Osteocyte (in vitro differentiated cells): ENCODE data around the gene LPAR2. TPM values are rescaled to one million over a fixed set of nuclear protein-coding genes. Genes with fewer than 3 reads are reported as not detected.

ENCODE experiments used
- DNase-seq: peaks from one replicate; pipeline ENCODE4 v3.0.0; 2021; ENCODE audit warnings: mixed read lengths; ENCODE audit not compliant: unreplicated experiment; ENCODE audit errors: extremely low spot score
- H3K27ac Mint-ChIP-seq: one replicate; pipeline ENCODE4 v1.8.0; 2021; ENCODE audit warnings: mild to moderate bottlenecking, mixed read lengths; ENCODE audit not compliant: unreplicated experiment
- H3K27me3 Mint-ChIP-seq: one replicate; pipeline ENCODE4 v1.8.0; 2021; ENCODE audit warnings: mixed read lengths; ENCODE audit not compliant: unreplicated experiment
- H3K36me3 Mint-ChIP-seq: one replicate; pipeline ENCODE4 v1.8.0; 2021; ENCODE audit warnings: mixed read lengths; ENCODE audit not compliant: unreplicated experiment
- H3K4me1 Mint-ChIP-seq: one replicate; pipeline ENCODE4 v1.8.0; 2021; ENCODE audit warnings: mixed read lengths; ENCODE audit not compliant: unreplicated experiment
- H3K4me3 Mint-ChIP-seq: one replicate; pipeline ENCODE4 v1.8.0; 2021; ENCODE audit warnings: mild to moderate bottlenecking, moderate library complexity, mixed read lengths; ENCODE audit not compliant: unreplicated experiment
- H3K9me3 Mint-ChIP-seq: one replicate; pipeline ENCODE4 v1.8.0; 2021; ENCODE audit warnings: mixed read lengths; ENCODE audit not compliant: unreplicated experiment
- total RNA-seq: library from RNA; stranded (reverse); gene quantifications from 2 replicates; pipeline ENCODE4 v1.2.1, GENCODE V29; 2021
- TF ChIP-seq, protein P1 (sequence below): fragments of 200-600 bp; sonication (generic); IDR thresholded peaks from 2 replicates; pipeline ENCODE4 v1.5.0; 2021; ENCODE audit warnings: antibody characterized with exemption, mild to moderate bottlenecking, moderate library complexity

The LPAR2 gene
- total RNA-seq, 1 donor from 2014 or later, result 7.4 TPM

DNA sequence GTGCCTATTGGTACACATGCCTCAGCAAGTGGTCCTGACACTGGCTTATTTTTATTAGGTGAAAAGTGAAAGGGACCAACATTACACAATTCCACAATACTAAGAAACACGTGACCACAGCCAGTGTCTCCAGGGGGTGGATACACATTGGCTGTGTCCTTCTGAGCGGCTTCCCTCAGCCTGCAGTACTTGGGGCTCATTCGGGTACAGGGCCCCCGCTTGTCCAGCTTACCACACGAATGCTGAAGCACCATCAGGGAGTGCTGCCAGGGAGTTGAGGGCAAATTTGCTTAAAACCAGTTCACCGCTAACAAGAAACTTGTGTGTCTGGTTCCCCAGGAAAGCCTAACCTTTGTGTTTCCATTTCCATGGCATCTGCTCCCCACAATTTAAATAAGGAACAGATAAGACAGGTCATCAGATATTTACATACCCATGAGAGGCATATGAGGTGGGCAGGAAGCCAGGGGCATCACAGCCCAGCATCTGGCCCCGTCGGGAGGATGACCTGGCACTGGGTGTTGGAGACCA lies 32.8 kb downstream of the LPAR2 start:
- Mint-ChIP-seq H3K9me3 (no peaks in the 10 kb centered on the region), H3K27me3 (no peaks in the 10 kb centered on the region), H3K4me1 (peaks cover 15% of the 10 kb centered on the region), H3K4me3 (no peak overlapping the region), H3K36me3 (no peaks in the 10 kb centered on the region), H3K27ac (no peak overlapping the region)
- DNase-seq, result no peak
- TF ChIP-seq, protein P1, sequence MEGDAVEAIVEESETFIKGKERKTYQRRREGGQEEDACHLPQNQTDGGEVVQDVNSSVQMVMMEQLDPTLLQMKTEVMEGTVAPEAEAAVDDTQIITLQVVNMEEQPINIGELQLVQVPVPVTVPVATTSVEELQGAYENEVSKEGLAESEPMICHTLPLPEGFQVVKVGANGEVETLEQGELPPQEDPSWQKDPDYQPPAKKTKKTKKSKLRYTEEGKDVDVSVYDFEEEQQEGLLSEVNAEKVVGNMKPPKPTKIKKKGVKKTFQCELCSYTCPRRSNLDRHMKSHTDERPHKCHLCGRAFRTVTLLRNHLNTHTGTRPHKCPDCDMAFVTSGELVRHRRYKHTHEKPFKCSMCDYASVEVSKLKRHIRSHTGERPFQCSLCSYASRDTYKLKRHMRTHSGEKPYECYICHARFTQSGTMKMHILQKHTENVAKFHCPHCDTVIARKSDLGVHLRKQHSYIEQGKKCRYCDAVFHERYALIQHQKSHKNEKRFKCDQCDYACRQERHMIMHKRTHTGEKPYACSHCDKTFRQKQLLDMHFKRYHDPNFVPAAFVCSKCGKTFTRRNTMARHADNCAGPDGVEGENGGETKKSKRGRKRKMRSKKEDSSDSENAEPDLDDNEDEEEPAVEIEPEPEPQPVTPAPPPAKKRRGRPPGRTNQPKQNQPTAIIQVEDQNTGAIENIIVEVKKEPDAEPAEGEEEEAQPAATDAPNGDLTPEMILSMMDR, result no peak

DNA sequence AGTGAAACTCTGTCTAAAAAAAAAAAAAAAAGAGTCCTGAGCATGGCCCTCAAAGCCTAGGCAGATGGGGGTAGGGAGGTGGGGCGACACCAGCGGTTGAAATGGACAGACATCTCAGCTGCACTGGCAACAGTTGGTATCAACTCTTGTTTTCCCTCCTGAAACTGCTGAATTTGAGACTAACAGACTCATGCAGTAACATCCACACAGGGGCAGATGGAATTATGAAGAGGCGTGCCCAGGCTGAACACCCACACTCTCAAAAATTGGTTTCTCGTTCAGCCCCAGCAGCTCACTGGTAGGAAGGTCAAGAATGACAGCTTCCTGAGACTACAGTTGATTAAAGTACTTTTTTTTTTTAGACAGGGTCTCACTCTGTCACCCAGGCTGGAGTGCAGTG lies 33.6 kb downstream of the LPAR2 start:
- no peak overlapping the region for H3K4me3 Mint-ChIP-seq
- H3K36me3 Mint-ChIP-seq, result no peaks in the 10 kb centered on the region
- no peak overlapping the region for H3K27ac Mint-ChIP-seq
- H3K4me1 Mint-ChIP-seq, result peaks cover 15% of the 10 kb centered on the region
- DNase-seq, result no peak
- TF ChIP-seq, protein P1, result no peak
- no peaks in the 10 kb centered on the region for H3K9me3 Mint-ChIP-seq
- no peaks in the 10 kb centered on the region for H3K27me3 Mint-ChIP-seq

DNA sequence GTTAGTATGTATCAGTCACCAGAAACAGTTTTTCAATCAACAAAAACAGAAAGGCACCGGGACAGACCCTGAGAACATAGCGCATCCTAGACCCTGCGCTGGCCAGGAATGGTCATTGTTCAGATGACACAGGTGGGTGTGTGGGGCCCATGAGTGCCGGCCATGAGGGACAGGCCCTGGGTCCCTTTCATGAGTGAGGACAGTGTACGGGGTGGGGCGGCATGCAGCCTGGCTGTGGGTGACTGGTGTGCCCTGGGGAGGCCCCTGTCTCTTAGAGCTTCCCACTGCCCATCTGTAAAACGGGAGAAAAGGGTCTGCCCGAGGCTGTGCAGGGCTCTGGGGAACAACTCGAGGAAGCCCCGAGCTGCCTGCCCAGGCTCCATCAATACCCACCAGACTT lies 35.3 kb downstream of the LPAR2 start:
- H3K27ac Mint-ChIP-seq, result no peak overlapping the region
- no peak for DNase-seq
- H3K27me3 Mint-ChIP-seq, result no peaks in the 10 kb centered on the region
- H3K36me3 Mint-ChIP-seq, result no peaks in the 10 kb centered on the region
- H3K4me1 Mint-ChIP-seq, result peaks cover 15% of the 10 kb centered on the region
- no peaks in the 10 kb centered on the region for H3K9me3 Mint-ChIP-seq
- TF ChIP-seq, protein P1, result no peak
- no peak overlapping the region for H3K4me3 Mint-ChIP-seq

DNA sequence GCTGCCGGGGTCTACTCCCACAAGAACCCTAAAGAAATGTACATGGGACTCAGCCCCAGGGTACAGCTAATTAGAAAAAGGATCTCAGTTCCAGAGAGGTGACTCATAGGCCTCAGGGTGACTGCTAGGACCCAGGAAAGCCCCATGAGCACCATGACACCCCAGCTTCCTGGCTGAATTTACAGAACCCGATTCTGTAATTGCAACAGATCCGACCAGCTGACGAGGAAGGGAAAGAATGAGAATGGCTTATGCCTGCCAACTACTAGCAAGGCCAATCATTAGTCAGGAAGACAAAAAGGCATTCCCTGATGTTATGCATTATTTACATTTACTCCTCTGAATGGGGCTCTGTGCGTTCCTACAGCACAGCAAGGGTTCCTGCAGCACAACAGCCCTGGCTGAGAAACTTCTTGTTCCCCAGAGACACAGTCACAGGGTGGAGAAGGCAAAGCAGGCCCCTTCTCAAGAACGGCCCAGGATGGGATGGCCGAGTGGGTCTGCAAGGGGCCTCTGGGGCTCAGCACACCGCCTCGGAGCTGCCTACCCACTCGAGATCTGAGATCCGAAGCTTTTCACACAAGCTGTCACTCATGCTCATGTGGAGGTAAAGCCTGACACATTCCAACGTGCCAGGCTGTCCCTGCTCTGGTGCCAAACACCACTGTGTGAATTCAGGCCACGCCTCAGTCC lies 36.7 kb downstream of the LPAR2 start:
- H3K9me3 Mint-ChIP-seq, result no peaks in the 10 kb centered on the region
- H3K36me3 Mint-ChIP-seq, result no peaks in the 10 kb centered on the region
- TF ChIP-seq, protein P1, result no peak
- H3K4me1 Mint-ChIP-seq, result peaks cover 15% of the 10 kb centered on the region
- DNase-seq, result no peak
- H3K27me3 Mint-ChIP-seq, result no peaks in the 10 kb centered on the region
- peak overlapping the region; percentile 80 for H3K27ac Mint-ChIP-seq
- no peak overlapping the region for H3K4me3 Mint-ChIP-seq

DNA sequence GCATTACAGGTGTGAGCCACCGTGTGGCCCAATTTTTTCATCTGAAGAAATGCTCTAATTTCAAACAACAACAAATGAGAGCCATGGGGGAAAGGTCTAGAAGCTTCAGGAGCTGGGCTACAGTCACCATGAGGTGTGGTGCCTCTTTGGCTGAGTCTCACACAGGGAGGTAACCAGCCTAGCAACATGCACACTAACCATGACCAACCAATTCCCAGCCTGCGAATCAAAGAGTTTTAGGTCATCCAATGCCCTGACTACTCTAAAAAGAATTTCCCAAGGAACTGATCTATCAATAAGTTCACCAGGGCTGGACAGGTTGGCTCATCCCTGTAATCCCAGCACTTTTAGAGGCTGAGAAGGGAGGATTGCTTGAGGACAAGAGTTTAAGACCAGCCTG lies 39.5 kb downstream of the LPAR2 start:
- Mint-ChIP-seq H3K27ac (no peak overlapping the region), H3K4me3 (no peak overlapping the region), H3K36me3 (no peaks in the 10 kb centered on the region), H3K27me3 (no peaks in the 10 kb centered on the region), H3K9me3 (no peaks in the 10 kb centered on the region), H3K4me1 (peaks cover 14% of the 10 kb centered on the region)
- DNase-seq, result no peak
- TF ChIP-seq, protein P1, result no peak
